ENCODE data around the gene MS4A12. TPM values are rescaled to one million over a fixed set of nuclear protein-coding genes. Genes with fewer than 3 reads are reported as not detected.
"Not testable (repeated sequence)": the region's sequence is repeated elsewhere in the genome, so short reads cannot be mapped to it uniquely, and the experiment has no call there.

MS4A12 gene
- total RNA-seq, 2 donors from 2014 or later, result not detected

DNA sequence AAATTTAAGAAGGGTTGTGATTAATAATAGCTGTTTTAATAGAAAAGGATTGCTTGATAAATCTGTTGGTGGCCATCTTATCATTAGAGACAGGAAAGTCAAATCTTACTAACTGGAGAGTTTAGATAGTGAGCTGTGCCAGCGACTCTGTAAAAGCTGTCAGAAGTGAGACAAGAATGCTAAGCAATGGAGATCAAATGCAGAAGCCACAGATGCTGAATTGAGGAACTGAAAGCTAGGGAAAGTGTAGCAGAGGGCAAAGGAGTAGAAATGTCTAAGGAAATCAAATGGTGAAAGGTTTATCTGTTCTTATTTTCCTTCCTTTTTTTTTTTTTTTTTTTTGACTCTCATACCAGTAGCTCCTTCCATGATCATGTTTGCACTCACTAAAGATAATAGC, 36.4 kb downstream of the MS4A12 start:
- no peaks in the 10 kb centered on the region for H3K4me1 Mint-ChIP-seq (ENCODE audit: low read depth in 2 of 2)
- no peaks in the 10 kb centered on the region for H3K36me3 Mint-ChIP-seq
- no peak overlapping the region for H3K4me3 Mint-ChIP-seq
- ATAC-seq (no peak), DNase-seq (ENCODE audit: low spot score) (no peak)
- H3K27ac Mint-ChIP-seq, result no peak overlapping the region
- H3K9me3 Mint-ChIP-seq, result no peaks in the 10 kb centered on the region
- peaks cover 11 to 41% of the 10 kb centered on the region in 2 donors for H3K27me3 Mint-ChIP-seq

DNA sequence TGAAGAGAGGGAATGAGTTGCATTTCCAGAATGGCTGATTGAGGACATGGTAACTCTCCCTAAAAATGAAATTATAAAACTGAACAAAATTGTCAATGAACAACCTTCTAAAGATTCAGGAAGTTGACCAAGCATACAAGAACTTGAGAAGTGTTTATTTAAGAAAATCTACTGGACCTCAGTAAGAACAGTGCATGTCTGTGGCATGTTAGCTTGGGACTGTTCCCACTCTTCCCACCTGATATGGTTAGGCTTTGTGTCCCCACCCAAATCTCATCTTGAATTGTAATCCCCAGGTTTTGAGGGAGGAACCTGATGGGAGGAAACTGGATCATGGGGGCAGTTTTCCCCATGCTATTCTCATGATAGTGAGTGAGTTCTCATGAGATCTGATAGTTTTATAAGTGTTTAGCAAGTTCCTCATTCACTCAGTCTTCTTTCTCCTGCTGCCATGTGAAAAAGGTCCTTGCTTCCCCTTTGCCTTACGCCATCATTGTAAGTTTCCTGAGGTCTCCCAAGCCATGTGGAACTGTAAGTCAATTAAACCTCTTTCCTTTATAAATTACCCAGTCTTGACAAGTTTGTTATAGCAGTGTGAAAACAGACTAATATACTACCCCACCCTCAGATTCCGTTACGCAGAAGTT, 38.0 kb downstream of the MS4A12 start:
- no peak for ATAC-seq
- H3K27ac Mint-ChIP-seq, result no peak overlapping the region
- peaks cover 11 to 39% of the 10 kb centered on the region in 2 donors for H3K27me3 Mint-ChIP-seq
- no peak for DNase-seq (ENCODE audit: low spot score)
- no peak overlapping the region for H3K4me3 Mint-ChIP-seq
- no peaks in the 10 kb centered on the region for H3K36me3 Mint-ChIP-seq
- H3K9me3 Mint-ChIP-seq, result no peaks in the 10 kb centered on the region
- no peaks in the 10 kb centered on the region for H3K4me1 Mint-ChIP-seq (ENCODE audit: low read depth in 2 of 2)

DNA sequence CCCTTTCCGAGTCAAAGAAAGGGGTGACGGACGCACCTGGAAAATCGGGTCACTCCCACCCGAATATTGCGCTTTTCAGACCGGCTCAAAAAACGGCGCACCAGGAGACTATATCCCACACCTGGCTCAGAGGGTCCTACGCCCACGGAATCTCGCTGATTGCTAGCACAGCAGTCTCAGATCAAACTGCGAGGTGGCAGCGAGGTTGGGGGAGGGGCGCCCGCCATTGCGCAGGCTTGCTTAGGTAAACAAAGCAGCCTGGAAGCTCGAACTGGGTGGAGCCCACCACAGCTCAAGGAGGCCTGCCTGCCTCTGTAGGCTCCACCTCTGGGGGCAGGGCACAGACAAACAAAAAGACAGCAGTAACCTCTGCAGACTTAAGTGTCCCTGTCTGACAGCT, 39.8 kb downstream of the MS4A12 start:
- H3K4me1 Mint-ChIP-seq (ENCODE audit: low read depth in 2 of 2); DNase-seq (ENCODE audit: low spot score); H3K36me3 Mint-ChIP-seq; H3K27ac Mint-ChIP-seq; H3K9me3 Mint-ChIP-seq; ATAC-seq; H3K4me3 Mint-ChIP-seq: not testable (repeated sequence)
- peaks cover 8 to 25% of the 10 kb centered on the region in 2 donors for H3K27me3 Mint-ChIP-seq

DNA sequence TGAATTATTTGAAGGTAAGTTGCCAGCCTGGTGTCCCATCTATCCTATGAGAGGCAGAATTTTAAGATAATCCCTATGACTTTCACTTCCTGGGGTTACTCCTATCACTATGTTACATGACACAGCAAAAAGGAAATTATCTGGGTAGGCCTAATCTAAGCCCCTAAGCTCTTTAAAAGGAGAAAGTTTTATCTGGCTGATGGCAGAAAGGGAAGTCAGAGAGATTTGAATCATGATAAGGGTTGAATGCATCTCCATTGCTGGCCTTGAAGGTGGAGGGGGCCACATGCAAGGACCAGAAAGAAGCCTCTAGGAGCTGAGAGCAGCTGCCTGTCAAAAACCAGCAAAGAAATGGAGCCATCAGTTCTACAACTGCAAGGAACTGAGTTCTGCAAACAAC, 46.0 kb downstream of the MS4A12 start:
- H3K36me3 Mint-ChIP-seq; H3K27ac Mint-ChIP-seq; H3K9me3 Mint-ChIP-seq; ATAC-seq; DNase-seq (ENCODE audit: low spot score); H3K4me1 Mint-ChIP-seq (ENCODE audit: low read depth in 2 of 2); H3K4me3 Mint-ChIP-seq: not testable (repeated sequence)
- peaks cover 4 to 19% of the 10 kb centered on the region in 2 donors for H3K27me3 Mint-ChIP-seq

DNA sequence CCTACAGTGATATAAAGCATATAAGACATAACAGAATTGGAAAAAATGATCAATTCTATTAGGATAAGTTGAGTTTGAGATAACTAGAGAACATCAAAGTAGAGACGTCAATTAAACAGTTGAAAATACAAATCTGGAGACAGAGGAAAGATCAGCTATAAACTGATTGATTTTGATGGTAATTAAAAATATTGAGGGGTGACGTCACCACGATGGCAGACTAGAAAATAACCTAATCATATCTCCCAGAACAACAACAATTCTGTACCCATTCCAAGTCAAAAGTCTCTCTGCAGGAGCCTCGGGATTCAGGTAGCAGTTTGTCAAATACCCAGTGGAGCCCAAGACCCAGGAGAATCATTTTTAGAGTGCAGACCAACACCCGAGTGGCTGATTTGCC, 51.5 kb downstream of the MS4A12 start:
- Mint-ChIP-seq H3K4me1 (ENCODE audit: low read depth in 2 of 2) (no peaks in the 10 kb centered on the region), H3K4me3 (no peak overlapping the region), H3K27ac (no peak overlapping the region), H3K27me3 (peaks cover 9 to 49% of the 10 kb centered on the region in 2 donors), H3K36me3 (no peaks in the 10 kb centered on the region), H3K9me3 (peaks cover 2% of the 10 kb centered on the region)
- DNase-seq (ENCODE audit: low spot score) (no peak), ATAC-seq (no peak)

Other genes with a start within 250 kb of the MS4A12 start
- 1 to 10 TPM in 1 of 2 donors, not detected in 1; 2.6 TPM for gene MS4A4E, start 249.6 kb upstream of the MS4A12 start, total RNA-seq
- not detected for gene MS4A4A, start 212.1 kb upstream of the MS4A12 start, total RNA-seq
- gene MS4A6E, start 165.5 kb upstream of the MS4A12 start, total RNA-seq, result not detected
- 1 to 10 TPM in 1 of 2 donors, under 1 TPM in 1; 0.70 to 1.5 TPM for gene MS4A7, start 114.2 kb upstream of the MS4A12 start, total RNA-seq
- under 1 TPM; 0.11 to 0.14 TPM for gene MS4A14, start 96.3 kb upstream of the MS4A12 start, total RNA-seq
- gene MS4A5, start 63.2 kb upstream of the MS4A12 start, total RNA-seq, result not detected
- gene MS4A1, start 36.9 kb upstream of the MS4A12 start, total RNA-seq, result 1 to 10 TPM in 1 of 2 donors, not detected in 1; 2.4 TPM
- gene MS4A13, start 22.6 kb downstream of the MS4A12 start, total RNA-seq, result not detected
- gene MS4A8, start 206.8 kb downstream of the MS4A12 start, total RNA-seq, result not detected
- gene MS4A18, start 231.9 kb downstream of the MS4A12 start, total RNA-seq, result not detected

Data from natural killer cell treated with Interleukin-12 subunit alpha and Interleukin-12 subunit beta and Interleukin-15 and Interleukin-18, amount 100 ng/mL, for 72 hours (primary cell).